GM21786 (cell line): ENCODE measurements around the gene YBX2.
"Not testable (repeated sequence)": the region's sequence is repeated elsewhere in the genome, so short reads cannot be mapped to it uniquely, and the experiment has no call there.

Experiments
- ATAC-seq: cut with Tn5 transposase; IDR thresholded peaks from one replicate; pipeline ENCODE4 v1.9.1; 2021; ENCODE audit not compliant: unreplicated experiment

YBX2 gene

DNA sequence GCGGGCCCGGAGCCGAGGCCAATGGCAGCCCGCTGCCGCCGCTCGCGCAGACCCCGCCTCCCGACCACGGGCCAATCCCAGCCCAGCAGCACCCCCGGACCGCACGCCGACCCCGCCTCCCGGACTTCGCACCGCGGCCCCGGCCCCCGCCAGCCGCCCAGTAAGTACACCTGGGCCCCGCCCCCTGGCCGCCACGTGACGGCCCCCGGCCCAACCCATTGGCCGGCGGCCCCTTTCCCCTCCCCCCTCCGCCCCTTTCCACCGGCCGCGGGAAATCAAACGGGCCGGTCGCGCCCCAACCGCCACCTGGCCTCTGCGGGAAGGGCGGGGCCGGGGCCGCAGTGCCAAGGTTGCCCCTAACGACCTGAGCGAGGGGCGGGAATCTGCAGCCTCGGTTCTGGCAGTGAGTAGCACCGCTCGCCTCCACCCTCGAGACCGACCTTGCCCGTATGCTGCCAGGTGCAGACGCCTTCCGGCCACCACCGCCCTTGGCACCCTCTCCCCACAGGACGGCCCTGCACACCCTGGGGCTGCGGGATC is at the start of gene YBX2:
Gene YBX2, minus strand, starts transcription at position 26 of the 540 bp plus-strand sequence. CDS start 139 bp downstream, outside the sequence.
- ATAC-seq, result no peak

- ATAC-seq, result no peak
These were observed 48.8 kb upstream of the YBX2 start for GRCh38 chr17:7343250-7343649.

- no peak for ATAC-seq
These were observed 47.4 kb upstream of the YBX2 start for GRCh38 chr17:7341842-7342241.

DNA sequence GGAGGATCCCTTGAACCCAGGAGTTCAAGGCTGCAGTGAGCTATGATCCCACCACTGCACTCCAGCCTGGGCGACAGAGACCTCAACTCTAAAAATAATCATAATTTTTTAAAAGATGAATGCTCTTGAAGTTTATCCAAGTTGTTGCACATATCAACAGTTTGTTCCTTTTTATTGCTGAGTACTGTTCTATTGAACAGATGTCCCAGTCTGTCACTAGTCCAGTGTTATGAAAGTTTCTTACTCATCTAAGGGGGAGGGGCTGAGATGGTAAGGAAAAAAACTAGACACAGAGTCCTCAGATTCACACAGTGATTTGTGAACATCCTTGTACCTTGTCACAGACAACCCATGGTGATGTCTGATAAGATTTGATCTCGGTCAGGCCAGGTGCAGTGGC is 45.7 kb upstream of the YBX2 start:
- no peak for ATAC-seq

GRCh38 chr17:7337600-7337999 is 43.2 kb upstream of the YBX2 start:
- ATAC-seq, result not testable (repeated sequence)

- peak; percentile 69 for ATAC-seq
These were observed 42.1 kb upstream of the YBX2 start, which contains the start of gene ACAP1 for GRCh38 chr17:7336240-7337175. Gene ACAP1, plus strand, starts transcription at chr17:7336529. Its CDS starts 206 bp downstream, at chr17:7336735.

DNA sequence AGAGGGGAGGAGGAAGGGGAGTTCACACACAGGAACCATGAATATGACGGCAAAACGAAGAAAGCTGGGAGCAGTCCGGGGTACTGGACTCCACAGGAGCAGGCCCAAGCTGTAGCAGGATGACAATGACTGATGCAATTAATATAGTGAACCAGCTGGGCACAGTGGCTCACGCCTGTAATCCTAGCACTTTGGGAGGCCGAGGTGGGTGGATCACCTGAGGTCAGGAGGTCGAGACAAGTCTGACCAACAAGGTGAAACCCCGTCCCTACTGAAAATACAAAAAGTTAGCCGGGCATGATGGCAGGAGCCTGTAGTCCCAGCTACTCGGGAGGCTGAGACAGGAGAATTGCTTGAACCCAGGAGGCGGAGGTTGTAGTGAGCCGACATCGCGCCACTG is 41.3 kb upstream of the YBX2 start:
- ATAC-seq, result not testable (repeated sequence)

- ATAC-seq, result no peak
These were observed 40.6 kb upstream of the YBX2 start for GRCh38 chr17:7334938-7335538.

- ATAC-seq, result not testable (repeated sequence)
These were observed 38.2 kb upstream of the YBX2 start for GRCh38 chr17:7332600-7333069.

GRCh38 chr17:7332111-7332510 is 37.7 kb upstream of the YBX2 start:
- no peak for ATAC-seq

DNA sequence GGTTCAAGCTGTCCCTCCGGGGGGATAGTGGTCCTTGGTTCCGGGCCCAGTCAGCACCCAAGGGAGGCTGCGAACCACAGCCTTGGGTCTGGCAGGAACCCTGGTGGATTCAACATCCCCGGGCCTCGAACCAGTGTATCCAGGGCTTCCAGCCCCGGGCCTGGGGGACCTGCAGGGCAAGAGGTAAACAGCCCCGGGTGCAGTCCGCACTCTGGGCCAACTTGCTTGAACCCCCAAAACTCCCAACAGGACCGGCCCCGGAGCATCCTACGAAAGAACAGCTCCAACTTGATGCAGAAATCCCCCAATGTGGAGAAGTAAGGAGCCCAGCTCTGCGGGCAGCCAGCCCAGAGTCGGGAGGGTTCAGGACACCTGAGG is 36.2 kb upstream of the YBX2 start:
- ATAC-seq, result no peak

DNA sequence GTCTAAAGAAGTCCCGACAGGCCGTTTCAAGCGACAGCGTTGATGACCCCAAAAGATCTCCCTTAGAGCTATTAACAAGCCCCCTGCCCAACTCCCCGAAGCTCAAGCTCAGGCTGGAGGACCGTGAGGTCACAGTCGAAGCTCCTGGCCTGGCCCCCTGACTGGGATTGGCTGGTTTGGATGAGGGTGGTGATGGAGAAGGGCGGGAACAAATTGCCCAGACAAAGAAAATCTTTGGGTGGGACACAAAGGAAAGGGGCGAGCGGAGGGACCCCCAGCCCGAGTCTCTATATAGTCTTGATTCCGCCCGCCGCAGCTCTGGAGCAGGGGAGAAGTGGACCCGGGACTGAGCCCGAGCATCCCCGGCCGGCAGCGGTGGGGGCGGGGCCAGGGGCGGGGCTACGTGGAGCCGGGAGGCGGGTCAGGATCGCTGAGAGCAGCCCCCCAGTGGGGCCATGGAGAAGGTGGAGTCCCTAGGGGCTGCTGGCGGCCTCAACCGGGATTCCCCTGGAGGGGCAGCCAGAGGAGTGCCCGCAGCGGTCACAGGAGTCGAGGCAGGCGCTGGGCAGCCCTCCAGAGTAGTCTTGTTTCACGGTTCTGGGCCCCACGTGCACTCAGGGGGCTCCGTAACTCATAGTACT is 35.7 kb upstream of the YBX2 start:
- ATAC-seq, result peak; percentile 38

DNA sequence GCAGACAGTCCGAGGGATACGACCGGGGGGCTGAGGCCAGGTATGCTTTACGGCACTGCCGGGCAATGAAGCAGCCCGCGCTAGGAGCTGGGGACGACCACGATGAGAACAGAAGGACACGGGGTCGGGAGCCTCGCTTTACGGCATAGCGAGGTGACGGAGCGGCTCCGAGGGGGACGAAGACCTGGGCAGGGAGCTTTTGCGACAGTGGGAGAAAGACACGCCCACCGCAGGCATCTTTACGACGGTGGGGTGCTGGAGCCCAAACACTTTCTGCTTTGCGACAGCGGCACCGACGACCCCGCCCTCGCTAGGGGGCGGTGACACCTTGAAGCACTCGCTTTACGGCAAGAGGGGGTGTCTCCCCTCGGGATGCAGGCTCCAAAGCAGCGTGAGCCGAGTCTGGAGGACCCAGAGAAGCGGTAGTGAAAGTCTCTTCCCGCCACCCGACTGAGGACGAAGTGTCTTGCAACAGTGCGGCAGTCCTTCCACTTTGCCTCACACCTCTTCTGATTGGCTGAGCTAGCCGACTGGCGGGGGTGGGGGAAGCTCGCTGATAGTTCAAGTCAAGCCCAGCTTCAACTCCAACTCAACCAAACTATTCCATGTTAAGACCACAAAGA is 35.0 kb upstream of the YBX2 start:
- peak; percentile 49 for ATAC-seq

- no peak for ATAC-seq
These were observed 34.5 kb upstream of the YBX2 start, which contains the start of gene NEURL4 for GRCh38 chr17:7328840-7329373. Gene NEURL4, minus strand, starts transcription at chr17:7329335. Its CDS starts 23 bp downstream, at chr17:7329312.

DNA sequence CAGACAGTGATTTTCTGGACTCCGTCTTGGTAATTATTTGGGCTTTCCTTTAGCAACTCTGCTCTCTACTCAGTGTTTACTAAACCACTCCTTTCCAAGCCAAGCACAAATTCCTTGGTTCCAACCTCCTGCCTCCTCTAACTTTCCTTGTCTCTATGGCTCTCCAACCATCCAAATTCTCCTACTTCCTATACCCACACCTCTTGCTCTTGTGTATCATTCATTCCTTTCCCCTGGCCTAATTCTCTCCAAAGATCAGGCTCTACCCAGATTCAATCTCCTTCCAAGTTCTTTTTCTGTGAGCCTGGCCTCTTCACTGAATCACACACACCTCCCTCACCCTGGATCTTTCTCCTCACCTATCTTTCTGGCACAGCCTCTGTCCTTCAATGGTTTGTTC is 33.6 kb upstream of the YBX2 start:
- ATAC-seq, result no peak

GRCh38 chr17:7327501-7327900 is 33.1 kb upstream of the YBX2 start:
- ATAC-seq, result no peak

- ATAC-seq, result no peak
These were observed 32.6 kb upstream of the YBX2 start for GRCh38 chr17:7327056-7327455.

GRCh38 chr17:7326186-7326585 is 31.7 kb upstream of the YBX2 start:
- ATAC-seq, result no peak

DNA sequence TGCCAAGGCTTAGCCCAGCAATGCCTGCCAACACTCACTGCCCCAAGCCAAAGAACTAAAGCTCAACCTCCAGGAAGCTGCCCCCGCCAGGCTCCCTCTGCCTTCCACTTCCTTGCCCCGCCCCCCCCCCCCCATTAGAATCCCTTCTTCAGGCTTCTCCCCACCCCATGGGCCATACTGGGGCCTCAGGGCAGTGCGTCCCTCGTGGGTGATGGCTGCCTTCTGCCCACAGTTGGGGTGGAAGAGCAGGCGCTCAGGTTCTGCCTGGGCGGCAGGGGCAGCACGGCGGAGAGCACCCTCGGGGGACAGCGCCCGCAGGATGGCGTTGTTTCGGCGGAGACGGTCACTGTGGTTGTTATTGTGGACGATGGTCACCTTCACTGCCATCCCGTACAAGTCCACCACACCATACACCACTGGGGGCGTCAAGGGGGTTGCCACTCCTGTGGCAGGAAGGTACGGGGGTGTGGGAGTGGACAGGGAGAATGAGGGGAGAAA is 30.6 kb upstream of the YBX2 start:
- no peak for ATAC-seq

- no peak for ATAC-seq
These were observed 30.0 kb upstream of the YBX2 start for GRCh38 chr17:7324438-7324779.
